ENCODE measurements around the gene KIAA0513. TPM values are rescaled to one million over a fixed set of nuclear protein-coding genes. Genes with fewer than 3 reads are reported as not detected.

The KIAA0513 gene, protein sequence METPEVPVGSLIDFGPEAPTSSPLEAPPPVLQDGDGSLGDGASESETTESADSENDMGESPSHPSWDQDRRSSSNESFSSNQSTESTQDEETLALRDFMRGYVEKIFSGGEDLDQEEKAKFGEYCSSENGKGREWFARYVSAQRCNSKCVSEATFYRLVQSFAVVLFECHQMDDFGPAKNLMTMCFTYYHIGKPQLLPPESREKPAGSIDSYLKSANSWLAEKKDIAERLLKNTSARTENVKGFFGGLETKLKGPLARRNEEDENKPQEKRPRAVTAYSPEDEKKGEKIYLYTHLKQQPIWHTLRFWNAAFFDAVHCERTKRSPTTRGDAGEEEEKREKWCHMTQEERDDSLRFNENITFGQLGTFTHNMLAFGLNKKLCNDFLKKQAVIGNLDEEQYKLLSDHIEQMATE
- total RNA-seq = 1 to 10 TPM; 7.1 TPM

- ChIA-PET CTCF (interaction anchor here (1.0 to 2.2 kb wide), 6 partner anchors 11 to 273 kb away, joined by 3 to 8 read pairs (median 4); no protein-coding TSS in a partner anchor), POLR2A (interaction anchor here (1.8 to 2.9 kb wide), 2 partner anchors 16 to 28 kb away, joined by 11 to 14 read pairs; partner anchors contain the start of gene ZDHHC7)
These were observed at the start of gene KIAA0513 for GRCh38 chr16:85027349-85027957. Gene KIAA0513, plus strand, starts transcription at chr16:85027795. Its CDS starts 39,277 bp downstream, at chr16:85067072.

DNA sequence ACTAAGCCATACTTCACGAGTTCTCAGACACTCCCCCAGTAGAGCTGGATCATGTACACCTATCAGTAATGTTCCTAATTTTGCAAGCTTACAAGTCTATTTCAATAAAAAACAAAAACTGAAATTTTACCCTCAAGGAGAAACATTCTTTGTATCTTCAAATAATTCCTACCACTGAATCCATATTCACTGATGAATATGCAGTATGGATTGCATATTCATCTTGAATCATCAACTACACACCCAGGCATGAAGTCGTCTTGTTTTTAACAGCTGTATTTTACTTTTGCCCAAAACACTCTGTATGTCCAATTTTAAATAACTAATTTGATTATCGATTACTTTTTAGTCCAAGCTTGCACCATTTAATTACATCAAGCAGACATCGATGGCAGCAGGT lies 48.1 kb upstream of the KIAA0513 start:
- CTCF ChIA-PET = interaction anchor here (1.1 kb wide), 1 partner anchor 8 kb away, joined by 4 read pairs; no protein-coding TSS in a partner anchor
- POLR2A ChIA-PET = no interaction called here

DNA sequence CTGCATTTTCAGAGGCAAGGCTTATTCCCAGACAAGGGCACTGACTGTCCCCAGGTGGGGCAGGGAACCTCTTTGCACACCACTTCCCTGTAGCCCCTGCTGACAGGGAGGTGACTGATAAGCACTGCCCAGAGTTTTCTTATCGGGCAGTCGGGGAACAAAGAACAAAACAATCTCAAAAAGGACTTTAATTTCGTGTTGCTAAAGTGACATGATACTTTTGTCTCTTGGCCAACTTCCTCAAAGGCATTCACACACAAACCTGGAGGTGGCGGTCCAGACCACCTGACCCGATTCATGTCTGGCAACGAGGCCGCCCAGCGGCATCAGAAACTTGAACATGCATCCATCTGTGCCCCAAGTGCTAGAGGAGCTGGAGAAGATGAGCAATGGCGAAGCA lies 45.2 kb upstream of the KIAA0513 start:
- CTCF ChIA-PET = interaction anchor here (0.5 to 1.0 kb wide), 3 partner anchors 11 to 30 kb away, joined by 3 read pairs; no protein-coding TSS in a partner anchor
- POLR2A ChIA-PET = no interaction called here

- ChIA-PET CTCF (interaction anchor here (0.7 kb wide), 1 partner anchor 9 kb away, joined by 3 read pairs; no protein-coding TSS in a partner anchor), POLR2A (interaction anchor here (0.6 kb wide), 1 partner anchor 267 kb away, joined by 3 read pairs; no protein-coding TSS in a partner anchor)
These were observed 42.2 kb upstream of the KIAA0513 start for GRCh38 chr16:84985079-84986065.

DNA sequence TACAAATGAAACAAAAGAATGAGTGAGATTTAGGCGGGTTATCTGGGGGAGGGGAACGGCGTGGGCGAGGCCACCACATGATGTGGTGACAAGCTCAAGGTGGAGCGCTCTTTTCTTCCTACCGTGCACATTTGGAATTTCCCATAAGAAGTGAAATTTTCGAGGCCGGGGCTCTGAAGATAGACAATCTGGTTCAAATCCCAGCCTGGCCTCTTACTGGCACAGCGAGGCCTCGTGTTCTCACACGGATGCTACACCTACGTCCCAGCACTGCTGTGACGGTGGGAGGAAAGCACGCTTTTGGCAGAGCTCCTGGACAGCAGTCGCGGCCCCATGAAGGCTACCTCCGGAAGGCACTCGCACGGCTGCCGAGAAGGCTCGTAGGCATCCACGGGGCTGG lies 41.5 kb upstream of the KIAA0513 start:
- ChIA-PET CTCF (interaction anchor here (0.7 kb wide), 1 partner anchor 8 kb away, joined by 3 read pairs; no protein-coding TSS in a partner anchor), POLR2A (interaction anchor here (0.6 kb wide), 1 partner anchor 266 kb away, joined by 3 read pairs; no protein-coding TSS in a partner anchor)

DNA sequence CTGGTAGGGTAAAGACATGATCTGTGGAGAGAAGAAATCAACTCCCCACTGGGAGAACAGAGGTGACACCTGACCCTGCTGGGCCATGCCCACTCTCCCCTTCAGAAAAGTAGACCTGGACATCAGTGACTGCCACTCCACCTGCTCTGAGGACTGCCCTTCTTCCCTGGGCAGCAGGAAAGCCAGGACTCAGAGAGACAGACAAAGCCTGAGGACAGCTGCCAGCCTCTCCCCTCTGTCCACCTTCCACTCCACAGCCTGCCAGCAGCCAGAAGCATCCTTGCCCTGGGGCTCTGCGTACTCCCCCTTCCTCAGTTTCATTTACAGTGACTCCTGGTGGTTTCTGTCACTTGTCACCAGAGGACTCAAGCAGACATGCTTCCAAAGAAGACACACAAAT lies 40.7 kb upstream of the KIAA0513 start:
- ChIA-PET CTCF (no interaction called here), POLR2A (no interaction called here)

DNA sequence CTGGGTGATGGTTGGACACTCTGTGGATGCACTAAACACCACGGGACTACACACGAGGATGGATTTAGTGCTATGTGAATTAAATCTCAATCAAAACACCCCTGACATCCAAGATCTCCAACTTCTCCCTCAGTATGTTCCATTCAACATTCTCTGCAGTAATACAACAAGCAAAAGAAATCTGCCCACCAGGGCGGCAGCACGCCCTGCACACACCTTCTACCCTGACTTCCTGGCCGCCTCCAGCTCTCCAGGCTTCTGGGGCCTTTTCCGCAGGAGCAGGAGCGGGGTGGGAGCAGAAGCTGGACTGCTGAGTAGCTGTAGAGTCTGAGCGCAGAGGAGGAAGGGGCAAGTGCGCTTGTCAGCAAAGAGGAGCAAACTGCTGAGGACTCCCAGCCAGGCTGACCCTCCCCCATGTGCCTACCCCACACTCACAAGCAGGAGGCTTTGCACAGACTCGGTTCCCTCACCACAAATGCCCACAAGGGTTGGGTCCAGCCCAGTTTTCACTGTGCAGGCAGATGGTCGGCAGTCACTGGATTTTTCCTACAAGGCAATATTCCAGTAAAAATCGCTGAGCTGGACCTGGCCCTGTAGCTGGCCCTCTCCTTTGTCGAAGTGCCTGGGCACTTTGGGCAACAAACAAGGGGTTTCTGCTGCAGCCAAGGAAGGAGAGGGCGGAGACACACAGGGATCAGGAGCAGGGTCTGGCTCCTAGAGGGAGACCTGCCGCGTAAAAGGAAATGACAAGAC lies 39.1 kb upstream of the KIAA0513 start:
- ChIA-PET POLR2A (no interaction called here), CTCF (no interaction called here)

DNA sequence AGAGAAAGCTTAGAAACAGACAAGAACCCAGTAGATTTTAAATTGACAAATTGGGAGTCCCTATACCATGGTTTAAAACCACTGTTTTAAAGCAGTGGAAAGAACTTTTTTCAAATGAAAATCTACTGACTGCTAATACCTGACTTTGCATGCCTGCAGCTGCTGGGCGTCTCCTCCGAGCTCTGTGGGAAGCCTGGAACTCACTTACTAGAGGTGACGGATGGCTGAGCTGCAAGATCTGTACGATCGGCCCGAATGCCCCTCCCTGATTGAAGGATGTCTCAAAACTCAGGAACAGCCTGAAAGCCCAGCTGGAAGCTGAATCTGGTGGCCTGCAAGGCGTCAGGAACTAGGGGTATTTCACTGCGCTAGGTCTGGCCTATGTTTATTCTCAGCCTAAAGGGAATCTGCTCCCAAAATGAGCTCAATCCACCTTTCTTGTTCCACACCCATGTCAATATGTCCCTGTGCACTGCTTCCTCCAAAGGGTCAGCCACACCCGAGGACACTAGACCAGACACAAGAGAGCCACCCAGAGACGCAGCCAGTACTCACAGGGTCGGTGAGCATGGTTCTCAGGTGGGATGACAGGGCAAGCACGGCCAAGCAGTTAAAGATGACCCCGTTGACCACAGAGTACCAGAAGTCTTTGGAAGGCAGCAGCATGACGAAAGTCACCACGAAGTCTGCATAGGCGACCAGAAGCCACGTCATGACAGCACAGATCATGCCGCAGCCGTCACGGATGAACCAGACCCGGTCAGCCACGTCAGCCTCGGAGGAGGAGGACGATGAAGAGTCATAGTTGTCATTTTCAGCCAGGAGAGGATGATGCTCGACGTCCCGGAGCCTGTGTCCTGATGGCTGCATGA lies 37.6 kb upstream of the KIAA0513 start:
- POLR2A ChIA-PET = interaction anchor here (0.6 kb wide), 1 partner anchor 35 kb away, joined by 5 read pairs; no protein-coding TSS in a partner anchor
- CTCF ChIA-PET = interaction anchor here (0.6 kb wide), 1 partner anchor 242 kb away, joined by 4 read pairs; no protein-coding TSS in a partner anchor

- POLR2A ChIA-PET = no interaction called here
These were observed 36.8 kb upstream of the KIAA0513 start for GRCh38 chr16:84990782-84991181.

DNA sequence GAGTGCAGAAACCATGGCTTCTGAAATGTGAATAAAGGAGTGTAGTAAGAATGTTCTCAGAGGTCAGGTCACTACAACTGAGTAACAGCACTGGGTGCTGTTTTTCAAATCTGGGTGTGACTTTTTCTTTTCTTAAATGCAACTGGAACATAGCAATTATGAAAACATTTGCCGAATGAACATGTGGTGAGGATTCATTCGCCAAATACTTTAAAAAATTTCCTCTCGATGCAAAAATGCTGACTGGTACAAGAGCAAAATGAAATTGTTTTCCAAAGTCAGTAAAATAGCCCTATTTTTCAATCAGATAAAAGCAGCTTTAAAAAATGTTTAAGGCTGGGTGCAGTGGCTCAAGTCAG lies 34.9 kb upstream of the KIAA0513 start:
- ChIA-PET POLR2A (no interaction called here), CTCF (no interaction called here)

More at GRCh38 chr16:84990782-84991181, 36.8 kb upstream of the KIAA0513 start:
- CTCF ChIA-PET = no interaction called here

DNA sequence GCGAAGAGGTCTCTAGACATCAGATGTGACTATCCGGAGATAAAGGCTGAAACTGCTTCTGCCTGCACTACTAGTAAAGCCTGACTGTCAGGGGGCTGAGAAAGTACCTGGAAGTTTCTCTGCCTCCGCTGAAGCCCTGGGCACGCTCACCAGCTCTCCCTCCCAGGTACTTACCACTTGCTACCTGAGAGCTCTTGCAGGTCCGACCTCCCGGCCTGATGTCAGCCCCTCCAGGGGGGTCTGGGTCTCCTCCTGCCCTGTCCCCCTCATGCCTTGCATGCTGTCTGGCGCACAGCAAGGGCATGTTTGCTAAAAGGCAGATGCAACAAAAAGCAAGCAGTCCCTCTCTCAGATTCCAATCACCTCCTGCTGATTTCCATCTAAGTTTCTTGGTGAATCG lies 33.7 kb upstream of the KIAA0513 start:
- POLR2A ChIA-PET = no interaction called here
- CTCF ChIA-PET = interaction anchor here (0.5 to 0.6 kb wide), 2 partner anchors 8 to 241 kb away, joined by 3 read pairs; no protein-coding TSS in a partner anchor

DNA sequence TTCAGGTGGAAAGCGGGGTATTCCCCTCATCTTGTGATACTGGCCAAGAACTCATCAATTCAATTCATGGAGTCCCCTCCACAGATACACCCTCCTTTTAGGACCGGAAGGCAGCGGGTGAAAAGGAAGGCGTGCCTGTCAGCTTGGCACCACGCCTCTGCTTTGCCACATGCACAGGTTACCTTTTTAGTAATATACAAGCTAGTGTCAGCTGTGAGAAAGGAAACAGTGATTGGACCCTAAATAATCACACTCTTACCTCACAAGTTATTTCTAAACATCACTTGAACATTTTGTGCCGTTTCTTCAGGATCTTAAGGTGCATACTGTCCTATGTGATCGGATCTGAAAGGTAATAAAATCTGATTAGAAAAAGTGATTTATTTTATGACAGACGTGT lies 31.9 kb upstream of the KIAA0513 start:
- ChIA-PET CTCF (no interaction called here), POLR2A (no interaction called here)

DNA sequence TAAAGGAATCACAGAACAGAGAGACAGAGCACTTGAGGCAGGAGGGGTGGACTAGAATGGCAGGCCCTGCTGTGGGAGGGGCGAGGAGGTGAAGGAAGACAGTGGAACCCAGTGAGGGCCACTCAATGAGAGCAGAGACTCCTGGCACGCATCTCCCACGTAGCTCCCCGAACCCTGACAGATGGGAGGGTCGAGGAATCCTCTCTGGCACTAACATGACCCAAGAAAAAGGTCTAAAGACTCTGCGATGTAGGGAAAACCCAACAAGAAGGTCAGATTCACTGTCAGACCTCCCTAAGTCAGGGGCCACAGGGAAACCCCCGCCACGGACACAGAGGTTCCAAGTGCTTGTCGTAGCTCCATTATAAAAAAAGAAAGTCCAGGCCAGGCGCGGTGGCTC lies 31.2 kb upstream of the KIAA0513 start:
- ChIA-PET CTCF (interaction anchor here (0.7 to 1.1 kb wide), 2 partner anchors 13 to 105 kb away, joined by 3 to 4 read pairs; no protein-coding TSS in a partner anchor), POLR2A (no interaction called here)

DNA sequence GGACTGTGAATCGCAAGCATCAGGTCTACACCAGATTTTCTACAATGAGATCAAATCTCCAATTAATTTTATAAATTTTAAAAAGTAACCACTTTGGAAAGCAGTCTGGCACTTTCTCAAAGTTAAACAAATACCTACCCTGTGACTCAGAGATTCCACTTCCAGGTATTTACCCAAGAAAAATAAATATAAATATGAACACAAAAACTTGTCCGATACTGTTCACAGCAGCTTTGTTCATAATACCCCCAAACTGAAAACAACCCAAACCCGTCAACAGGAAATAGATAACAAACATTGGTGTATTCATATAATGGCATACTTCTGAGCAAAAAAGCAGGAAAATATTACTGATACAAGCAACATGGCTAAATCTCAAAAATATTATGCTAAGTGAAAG lies 28.4 kb upstream of the KIAA0513 start:
- ChIA-PET CTCF (no interaction called here), POLR2A (no interaction called here)

- POLR2A ChIA-PET = no interaction called here
- CTCF ChIA-PET = no interaction called here
These were observed 27.6 kb upstream of the KIAA0513 start for GRCh38 chr16:84999857-85000480.

GRCh38 chr16:85002099-85002541 lies 25.5 kb upstream of the KIAA0513 start:
- ChIA-PET CTCF (no interaction called here), POLR2A (no interaction called here)

GRCh38 chr16:85002608-85003007 lies 25.0 kb upstream of the KIAA0513 start:
- CTCF ChIA-PET = no interaction called here
- POLR2A ChIA-PET = no interaction called here

Measured in activated CD8-positive, alpha-beta memory T cell treated with anti-CD3 and anti-CD28 coated beads for 36 hours (primary cell).